Measurements from ENCODE around the gene C17orf113.

DNA sequence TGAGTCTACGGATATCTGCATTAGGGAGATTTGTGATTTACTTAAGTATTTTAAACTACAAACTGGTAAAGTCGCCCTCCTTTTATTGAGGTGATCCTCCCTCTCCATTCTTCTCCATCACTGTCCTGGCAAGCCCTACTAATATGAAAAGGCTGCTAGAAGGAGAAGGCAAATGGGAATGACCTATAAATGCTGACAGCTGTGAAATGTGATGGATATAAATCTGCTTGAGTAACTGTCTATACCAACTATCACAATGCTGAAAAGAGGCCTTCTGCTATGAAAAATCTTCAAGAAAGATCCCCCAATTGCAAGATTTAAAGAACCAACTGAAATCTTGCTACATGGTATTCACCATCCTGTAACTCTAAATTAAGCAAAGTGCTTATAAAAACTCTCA, 48.7 kb downstream of the C17orf113 start:
- TF ChIP-seq, protein P1, sequence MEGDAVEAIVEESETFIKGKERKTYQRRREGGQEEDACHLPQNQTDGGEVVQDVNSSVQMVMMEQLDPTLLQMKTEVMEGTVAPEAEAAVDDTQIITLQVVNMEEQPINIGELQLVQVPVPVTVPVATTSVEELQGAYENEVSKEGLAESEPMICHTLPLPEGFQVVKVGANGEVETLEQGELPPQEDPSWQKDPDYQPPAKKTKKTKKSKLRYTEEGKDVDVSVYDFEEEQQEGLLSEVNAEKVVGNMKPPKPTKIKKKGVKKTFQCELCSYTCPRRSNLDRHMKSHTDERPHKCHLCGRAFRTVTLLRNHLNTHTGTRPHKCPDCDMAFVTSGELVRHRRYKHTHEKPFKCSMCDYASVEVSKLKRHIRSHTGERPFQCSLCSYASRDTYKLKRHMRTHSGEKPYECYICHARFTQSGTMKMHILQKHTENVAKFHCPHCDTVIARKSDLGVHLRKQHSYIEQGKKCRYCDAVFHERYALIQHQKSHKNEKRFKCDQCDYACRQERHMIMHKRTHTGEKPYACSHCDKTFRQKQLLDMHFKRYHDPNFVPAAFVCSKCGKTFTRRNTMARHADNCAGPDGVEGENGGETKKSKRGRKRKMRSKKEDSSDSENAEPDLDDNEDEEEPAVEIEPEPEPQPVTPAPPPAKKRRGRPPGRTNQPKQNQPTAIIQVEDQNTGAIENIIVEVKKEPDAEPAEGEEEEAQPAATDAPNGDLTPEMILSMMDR (conservative IDR thresholded peaks at IDR 0.05; ENCODE audit: low read depth, low read length), result no peak
- TF ChIP-seq NFE2L2 (IDR thresholded peaks at IDR 0.05; ENCODE audit: low read depth, low read length) (no peak), RCOR1 (IDR thresholded peaks at IDR 0.05; ENCODE audit: insufficient replicate concordance, low read length) (no peak), CEBPB (IDR thresholded peaks at IDR 0.05; ENCODE audit: low read depth, low read length) (no peak), POLR2A (IDR thresholded peaks at IDR 0.05; ENCODE audit: low read depth, low read length) (no peak), RAD21 (IDR thresholded peaks at IDR 0.05; ENCODE audit: low read length) (no peak)

Data from IMR-90 (cell line).